ENCODE results near the gene RIBC2.
"Not testable (repeated sequence)": the region's sequence is repeated elsewhere in the genome, so short reads cannot be mapped to it uniquely, and the experiment has no call there.

RIBC2 gene

DNA sequence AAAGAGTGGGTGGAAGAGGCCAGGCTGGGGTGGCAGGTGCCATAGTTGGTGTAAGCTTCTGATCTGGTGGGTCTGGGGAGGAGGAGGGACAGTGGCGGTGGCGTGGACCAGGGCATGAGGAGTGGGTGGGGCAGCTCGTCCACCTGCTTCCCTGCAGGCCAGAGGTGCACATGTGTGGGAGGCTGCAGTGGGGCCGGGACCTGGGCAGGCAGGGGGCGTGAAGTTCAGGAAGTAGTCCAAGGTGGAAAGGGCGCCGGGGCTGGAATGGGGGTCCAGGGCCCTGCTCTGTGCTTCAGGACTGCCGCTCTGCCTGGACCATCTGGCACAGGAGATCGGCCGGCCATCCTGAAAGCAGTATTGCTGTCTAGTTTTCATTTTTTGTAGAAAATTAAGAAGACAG, 15.9 kb downstream of the RIBC2 start:
- Histone ChIP-seq H3K4me1 (ENCODE audit: insufficient read depth, low read length) (no peaks in the 10 kb centered on the region), H3K9ac (ENCODE audit: low read depth, low read length) (no peak overlapping the region), H3K9me3 (ENCODE audit: control insufficient read depth, insufficient read depth, low read length) (no peaks in the 10 kb centered on the region), H3K36me3 (ENCODE audit: insufficient read depth, low read length) (no peaks in the 10 kb centered on the region)

DNA sequence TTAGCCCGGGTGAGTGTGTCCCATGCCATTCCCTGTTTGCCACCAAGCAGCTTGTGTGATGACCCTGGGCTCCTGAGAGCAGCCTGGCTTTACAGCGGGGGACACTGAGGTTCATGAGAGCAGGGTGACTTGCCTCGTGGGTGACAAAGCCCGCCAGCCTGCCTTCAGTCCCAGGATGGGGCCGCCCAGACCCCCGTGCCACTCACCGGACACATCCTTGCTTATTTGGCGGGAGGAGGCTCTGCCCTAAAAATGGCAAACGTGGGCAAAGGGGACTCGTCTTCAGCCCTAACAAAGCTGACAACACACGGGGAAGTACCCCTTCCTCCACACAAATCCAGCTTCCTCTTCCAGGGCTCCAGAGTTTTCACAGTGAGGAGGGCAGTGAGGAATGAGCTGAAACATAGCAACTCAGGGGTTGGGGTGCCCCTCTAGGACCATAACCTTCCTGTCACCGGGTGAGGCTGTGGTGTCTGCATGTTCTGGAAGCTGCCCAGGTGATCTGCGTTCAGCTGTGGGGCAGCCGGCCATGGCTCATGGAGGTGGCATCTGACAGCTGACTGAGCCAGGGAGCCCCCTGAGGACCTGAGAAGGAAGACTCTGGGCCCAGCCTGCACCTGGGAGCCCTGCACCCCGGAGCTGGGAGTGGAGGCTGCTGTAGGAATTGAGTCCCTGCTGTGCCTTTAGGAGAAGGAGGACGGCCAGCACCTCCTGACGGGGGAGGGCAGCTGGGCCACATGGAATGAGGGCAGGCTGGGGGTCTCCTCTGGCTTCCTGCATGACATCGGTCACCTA, 16.7 kb downstream of the RIBC2 start:
- no peaks in the 10 kb centered on the region for H3K36me3 ChIP-seq (ENCODE audit: insufficient read depth, low read length)
- no peak overlapping the region for H3K9ac ChIP-seq (ENCODE audit: low read depth, low read length)
- no peaks in the 10 kb centered on the region for H3K9me3 ChIP-seq (ENCODE audit: control insufficient read depth, insufficient read depth, low read length)
- H3K4me1 ChIP-seq (ENCODE audit: insufficient read depth, low read length) = no peaks in the 10 kb centered on the region

DNA sequence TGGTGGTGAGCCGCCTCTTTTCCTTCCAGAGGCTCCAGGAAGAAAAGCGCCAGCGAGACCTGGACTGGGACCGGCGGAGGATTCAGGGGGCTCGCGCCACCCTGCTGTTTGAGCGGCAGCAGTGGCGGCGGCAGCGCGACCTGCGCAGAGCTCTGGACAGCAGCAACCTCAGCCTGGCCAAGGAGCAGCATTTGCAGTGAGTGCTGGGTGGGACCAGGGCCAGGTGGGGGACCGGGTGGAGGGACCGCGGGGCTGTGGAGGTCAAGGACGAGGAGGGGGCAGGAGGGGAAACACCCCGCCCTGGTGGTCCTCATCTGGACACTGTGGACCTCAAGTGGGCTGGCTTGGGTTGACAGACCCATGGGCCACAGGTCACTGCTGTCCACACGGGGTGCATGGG, 17.4 kb downstream of the RIBC2 start:
- Histone ChIP-seq H3K9me3 (ENCODE audit: control insufficient read depth, insufficient read depth, low read length) (no peaks in the 10 kb centered on the region), H3K9ac (ENCODE audit: low read depth, low read length) (no peak overlapping the region), H3K4me1 (ENCODE audit: insufficient read depth, low read length) (0 out of 2 replicates have a peak, but pooled peaks cover 3% of the 10 kb centered on the region), H3K36me3 (ENCODE audit: insufficient read depth, low read length) (no peaks in the 10 kb centered on the region)

DNA sequence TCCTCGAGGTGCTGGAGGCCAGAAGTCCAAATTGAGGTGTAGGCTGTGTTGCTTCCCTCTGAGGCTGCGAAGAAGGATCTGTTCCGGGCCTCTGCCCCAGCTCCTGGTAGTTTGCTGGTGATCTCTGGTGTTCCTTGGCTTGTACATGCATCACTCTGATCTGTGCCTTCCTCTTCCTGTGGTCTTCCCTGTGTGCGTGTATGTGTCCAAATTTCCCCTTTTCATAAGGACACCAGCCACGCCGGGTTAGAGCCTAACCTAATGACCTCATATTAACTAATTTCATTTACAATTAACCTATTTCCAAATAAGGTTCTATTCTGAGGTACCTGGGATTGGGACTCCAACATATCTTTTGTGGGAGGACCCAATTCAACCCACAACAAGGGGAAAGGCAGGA, 21.5 kb downstream of the RIBC2 start:
- no peaks in the 10 kb centered on the region for H3K9me3 ChIP-seq (ENCODE audit: control insufficient read depth, insufficient read depth, low read length)
- H3K36me3 ChIP-seq (ENCODE audit: insufficient read depth, low read length) = no peaks in the 10 kb centered on the region
- H3K9ac ChIP-seq (ENCODE audit: low read depth, low read length) = no peak overlapping the region
- 0 out of 2 replicates have a peak, but pooled peaks cover 3% of the 10 kb centered on the region for H3K4me1 ChIP-seq (ENCODE audit: insufficient read depth, low read length)

DNA sequence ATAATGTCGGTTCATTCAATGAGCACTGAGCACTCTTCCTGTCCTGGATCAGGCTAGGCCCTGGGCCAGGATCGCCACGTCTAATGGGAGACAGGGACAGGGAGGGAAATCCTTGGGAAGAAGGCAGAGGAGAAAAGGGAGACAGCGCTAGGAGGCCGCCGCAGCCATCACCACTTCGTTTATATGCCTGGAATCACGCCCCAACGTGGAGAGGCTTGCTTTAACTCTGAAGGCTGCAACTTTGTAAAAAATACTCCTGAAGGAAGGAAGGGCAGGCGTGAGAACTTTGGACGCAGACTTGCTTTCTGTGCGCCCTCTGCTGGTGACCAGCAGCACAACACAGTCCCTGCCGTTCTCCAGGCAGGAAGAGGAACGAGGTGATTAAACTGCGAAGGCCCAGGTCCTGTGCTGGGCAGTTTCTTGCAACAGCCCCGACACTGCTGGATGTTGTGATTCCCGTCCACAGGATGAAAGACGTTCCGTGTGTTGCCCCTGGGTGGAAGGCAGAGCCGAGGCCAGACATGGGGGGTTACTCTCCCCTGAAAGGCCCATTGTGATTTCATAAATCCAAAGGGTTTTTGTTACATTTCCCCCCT, 22.1 kb downstream of the RIBC2 start:
- H3K4me1 ChIP-seq (ENCODE audit: insufficient read depth, low read length) = 0 out of 2 replicates have a peak, but pooled peaks cover 3% of the 10 kb centered on the region
- no peaks in the 10 kb centered on the region for H3K36me3 ChIP-seq (ENCODE audit: insufficient read depth, low read length)
- no peaks in the 10 kb centered on the region for H3K9me3 ChIP-seq (ENCODE audit: control insufficient read depth, insufficient read depth, low read length)
- no peak overlapping the region for H3K9ac ChIP-seq (ENCODE audit: low read depth, low read length)

DNA sequence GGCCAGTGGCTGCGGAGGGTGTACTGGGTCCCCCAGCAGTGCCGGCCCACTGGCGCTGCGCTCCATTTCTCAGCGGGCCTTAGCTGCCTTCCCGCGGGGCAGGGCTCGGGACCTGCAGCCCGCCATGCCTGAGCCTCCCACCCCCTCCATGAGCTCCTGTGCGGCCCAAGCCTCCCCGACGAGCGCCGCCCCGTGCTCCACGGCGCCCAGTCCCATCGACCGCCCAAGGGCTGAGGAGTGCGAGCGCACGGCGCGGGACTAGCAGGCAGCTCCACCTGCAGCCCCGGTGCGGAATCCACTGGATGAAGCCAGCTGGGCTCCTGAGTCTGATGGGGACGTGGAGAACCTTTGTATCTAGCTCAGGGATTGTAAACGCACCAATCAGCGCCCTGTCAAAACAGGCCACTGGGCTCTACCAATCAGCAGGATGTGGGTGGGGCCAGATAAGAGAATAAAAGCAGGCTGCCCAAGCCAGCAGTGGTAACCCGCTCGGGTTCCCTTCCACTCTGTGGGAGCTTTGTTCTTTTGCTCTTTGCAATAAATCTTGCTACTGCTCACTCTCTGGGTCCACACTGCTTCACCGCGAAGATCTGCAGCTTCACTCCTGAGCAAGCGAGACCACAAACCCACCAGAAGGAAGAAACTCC, 23.5 kb downstream of the RIBC2 start:
- H3K9ac ChIP-seq (ENCODE audit: low read depth, low read length); H3K4me1 ChIP-seq (ENCODE audit: insufficient read depth, low read length); H3K36me3 ChIP-seq (ENCODE audit: insufficient read depth, low read length); H3K9me3 ChIP-seq (ENCODE audit: control insufficient read depth, insufficient read depth, low read length): not testable (repeated sequence)

DNA sequence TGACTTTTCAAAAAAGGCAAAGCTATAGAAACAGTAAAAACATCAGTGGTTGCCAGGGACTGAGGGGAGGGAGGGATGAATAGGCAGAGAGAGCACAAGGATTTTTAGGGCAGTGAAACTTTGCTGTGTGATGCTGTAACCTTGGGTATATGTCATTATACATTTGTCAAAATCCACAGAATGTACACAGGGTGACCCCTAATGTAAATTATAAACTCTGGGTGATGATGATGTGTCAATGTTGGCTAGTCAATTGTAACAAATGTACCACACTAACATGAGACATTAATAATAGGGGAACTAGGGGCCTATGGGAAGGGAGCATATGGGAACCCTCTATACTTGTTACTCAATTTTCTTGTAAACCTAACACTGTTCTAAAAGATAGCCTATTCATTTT, 24.8 kb downstream of the RIBC2 start:
- Histone ChIP-seq H3K4me1 (ENCODE audit: insufficient read depth, low read length) (0 out of 2 replicates have a peak, but pooled peaks cover 3% of the 10 kb centered on the region), H3K9ac (ENCODE audit: low read depth, low read length) (no peak overlapping the region), H3K36me3 (ENCODE audit: insufficient read depth, low read length) (no peaks in the 10 kb centered on the region), H3K9me3 (ENCODE audit: control insufficient read depth, insufficient read depth, low read length) (no peaks in the 10 kb centered on the region)

DNA sequence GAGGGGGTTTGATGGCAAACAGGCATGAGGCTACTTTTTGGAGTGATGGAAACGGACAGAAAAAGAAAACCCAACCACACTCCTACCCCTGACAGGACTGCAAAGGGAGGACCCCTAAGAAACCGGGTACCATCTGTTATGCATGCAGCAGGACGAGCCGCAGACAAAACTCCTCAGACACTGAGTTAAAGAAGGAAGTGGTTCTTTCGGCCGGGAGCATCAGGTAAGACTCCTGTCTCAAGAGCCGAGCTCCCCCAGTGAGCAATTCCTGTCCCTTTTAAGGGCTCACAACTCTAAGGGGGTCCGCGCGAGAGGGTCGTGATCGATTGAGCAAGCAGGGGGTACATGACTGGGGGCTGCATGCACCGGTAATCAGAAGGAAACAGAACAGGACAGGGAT, 27.2 kb downstream of the RIBC2 start:
- H3K9me3 ChIP-seq (ENCODE audit: control insufficient read depth, insufficient read depth, low read length); H3K9ac ChIP-seq (ENCODE audit: low read depth, low read length); H3K4me1 ChIP-seq (ENCODE audit: insufficient read depth, low read length); H3K36me3 ChIP-seq (ENCODE audit: insufficient read depth, low read length): not testable (repeated sequence)

DNA sequence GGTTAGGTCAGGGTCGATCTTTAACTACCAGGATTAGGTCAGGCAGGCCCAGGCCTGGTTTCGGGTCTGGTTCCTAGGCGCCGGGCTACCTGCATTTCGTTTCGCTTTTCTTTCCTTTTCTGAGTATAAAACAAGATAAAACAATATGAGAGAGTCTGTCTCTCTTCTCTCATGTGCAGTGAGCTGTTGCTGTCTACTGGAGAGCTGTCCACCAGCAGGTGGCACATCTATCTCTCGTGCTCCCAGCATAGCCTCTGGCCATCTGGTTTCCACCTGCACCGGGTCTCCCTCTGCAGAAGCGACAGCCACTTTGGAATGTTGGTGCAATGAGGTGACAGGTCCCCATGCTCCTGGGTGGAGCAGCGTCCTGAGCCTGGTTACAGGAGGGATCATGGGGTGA, 27.6 kb downstream of the RIBC2 start:
- Histone ChIP-seq H3K36me3 (ENCODE audit: insufficient read depth, low read length) (no peaks in the 10 kb centered on the region), H3K9me3 (ENCODE audit: control insufficient read depth, insufficient read depth, low read length) (no peaks in the 10 kb centered on the region), H3K4me1 (ENCODE audit: insufficient read depth, low read length) (no peaks in the 10 kb centered on the region; the same call in 1 of the 2 replicates), H3K9ac (ENCODE audit: low read depth, low read length) (no peak overlapping the region)

DNA sequence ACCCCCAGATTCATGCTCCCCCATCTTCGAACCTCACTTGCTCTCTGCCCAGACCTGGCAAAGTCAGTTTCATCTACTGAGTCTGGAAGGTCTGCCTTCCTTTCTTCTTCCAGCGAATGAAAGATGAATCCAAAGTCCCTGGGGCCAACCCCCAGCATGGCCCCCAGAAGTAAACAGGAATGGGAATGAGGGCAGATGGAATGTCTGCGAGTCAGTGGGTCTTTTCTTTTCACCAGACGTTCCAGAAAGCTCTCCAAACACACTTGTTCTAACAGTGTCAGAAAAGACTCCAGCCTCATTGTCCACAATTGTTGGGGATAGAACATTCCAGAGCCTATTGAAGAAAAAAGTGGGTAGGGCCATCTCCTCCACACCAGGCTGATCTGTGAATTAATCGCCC, 28.6 kb downstream of the RIBC2 start:
- H3K4me1 ChIP-seq (ENCODE audit: insufficient read depth, low read length) = no peaks in the 10 kb centered on the region; the same call in 1 of the 2 replicates
- H3K9me3 ChIP-seq (ENCODE audit: control insufficient read depth, insufficient read depth, low read length) = no peaks in the 10 kb centered on the region
- no peak overlapping the region for H3K9ac ChIP-seq (ENCODE audit: low read depth, low read length)
- no peaks in the 10 kb centered on the region for H3K36me3 ChIP-seq (ENCODE audit: insufficient read depth, low read length)

DNA sequence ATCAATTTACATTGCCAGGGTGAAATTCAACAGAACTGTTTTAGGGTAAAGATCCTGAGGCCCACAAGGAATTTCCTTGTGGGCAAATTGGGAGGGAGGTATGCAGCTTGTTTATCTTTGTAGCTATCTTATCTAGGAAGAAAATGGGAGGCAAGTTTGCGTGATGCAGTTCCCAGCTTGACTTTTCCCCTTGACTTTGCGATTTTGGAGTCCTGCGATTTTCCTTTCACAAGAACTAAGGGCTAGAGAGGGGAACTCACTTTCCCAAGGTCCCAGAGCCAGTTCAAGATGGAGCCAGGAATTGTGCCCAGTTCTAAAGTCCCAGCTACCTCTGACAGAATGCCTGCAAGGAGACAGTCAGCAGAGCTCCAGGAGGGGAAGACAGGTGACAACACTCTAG, 30.7 kb downstream of the RIBC2 start:
- no peaks in the 10 kb centered on the region for H3K36me3 ChIP-seq (ENCODE audit: insufficient read depth, low read length)
- H3K9ac ChIP-seq (ENCODE audit: low read depth, low read length) = no peak overlapping the region
- no peaks in the 10 kb centered on the region for H3K9me3 ChIP-seq (ENCODE audit: control insufficient read depth, insufficient read depth, low read length)
- H3K4me1 ChIP-seq (ENCODE audit: insufficient read depth, low read length) = no peaks in the 10 kb centered on the region; the same call in 1 of the 2 replicates

DNA sequence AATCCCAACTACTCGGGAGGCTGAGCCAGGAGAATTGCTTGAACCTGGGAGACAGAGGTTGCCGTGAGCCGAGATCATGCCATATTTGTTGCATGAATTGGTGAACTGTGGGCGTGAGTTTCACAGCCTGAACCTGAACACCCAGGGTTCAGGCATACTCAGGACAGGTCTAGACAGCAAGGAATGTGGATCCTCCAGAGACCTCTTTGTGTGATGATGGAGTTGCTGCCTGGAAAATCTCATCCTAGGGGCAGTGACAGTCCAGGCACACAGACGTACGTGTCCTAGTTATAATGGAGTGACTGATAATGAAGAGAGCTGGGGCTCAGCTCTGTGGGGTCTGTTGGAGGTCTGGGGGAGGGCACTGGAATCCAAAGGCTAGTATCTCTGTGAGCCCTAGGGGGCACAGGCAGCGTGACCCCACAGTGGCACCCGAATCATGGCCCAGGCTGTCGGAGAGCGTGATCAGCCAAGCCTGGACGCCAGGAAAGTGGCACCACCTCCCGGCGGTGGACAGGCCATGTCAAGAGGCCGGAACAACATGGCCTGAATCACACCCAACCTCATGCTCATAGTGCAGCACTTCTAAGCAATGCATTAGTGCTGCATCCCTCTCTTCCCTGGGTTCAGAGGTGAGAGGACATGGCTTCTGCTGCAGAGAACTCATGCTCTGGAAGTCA, 31.7 kb downstream of the RIBC2 start:
- Histone ChIP-seq H3K4me1 (ENCODE audit: insufficient read depth, low read length) (no peaks in the 10 kb centered on the region; the same call in 1 of the 2 replicates), H3K9me3 (ENCODE audit: control insufficient read depth, insufficient read depth, low read length) (no peaks in the 10 kb centered on the region), H3K9ac (ENCODE audit: low read depth, low read length) (no peak overlapping the region), H3K36me3 (ENCODE audit: insufficient read depth, low read length) (no peaks in the 10 kb centered on the region)

DNA sequence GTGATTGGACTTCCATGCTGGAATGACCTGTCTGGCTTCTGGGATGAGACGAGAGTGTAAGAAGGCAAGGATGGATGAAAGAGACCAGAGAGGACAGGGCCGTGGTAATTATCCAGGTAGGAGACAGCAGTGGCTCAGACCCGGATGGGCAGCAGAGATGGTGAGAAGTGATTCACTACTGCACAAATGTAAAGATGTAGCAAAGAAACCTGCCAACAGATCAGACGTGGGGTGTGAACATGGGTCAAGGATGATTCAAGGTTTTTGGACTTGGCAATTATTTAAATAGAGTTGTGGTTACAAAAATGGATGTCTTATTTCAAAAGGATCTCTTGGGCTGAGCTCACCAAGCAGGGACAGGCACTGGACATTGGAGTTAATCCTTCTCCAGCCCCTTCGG, 32.7 kb downstream of the RIBC2 start:
- H3K9ac ChIP-seq (ENCODE audit: low read depth, low read length) = no peak overlapping the region
- no peaks in the 10 kb centered on the region for H3K9me3 ChIP-seq (ENCODE audit: control insufficient read depth, insufficient read depth, low read length)
- H3K4me1 ChIP-seq (ENCODE audit: insufficient read depth, low read length) = no peaks in the 10 kb centered on the region; the same call in 1 of the 2 replicates
- H3K36me3 ChIP-seq (ENCODE audit: insufficient read depth, low read length) = no peaks in the 10 kb centered on the region

DNA sequence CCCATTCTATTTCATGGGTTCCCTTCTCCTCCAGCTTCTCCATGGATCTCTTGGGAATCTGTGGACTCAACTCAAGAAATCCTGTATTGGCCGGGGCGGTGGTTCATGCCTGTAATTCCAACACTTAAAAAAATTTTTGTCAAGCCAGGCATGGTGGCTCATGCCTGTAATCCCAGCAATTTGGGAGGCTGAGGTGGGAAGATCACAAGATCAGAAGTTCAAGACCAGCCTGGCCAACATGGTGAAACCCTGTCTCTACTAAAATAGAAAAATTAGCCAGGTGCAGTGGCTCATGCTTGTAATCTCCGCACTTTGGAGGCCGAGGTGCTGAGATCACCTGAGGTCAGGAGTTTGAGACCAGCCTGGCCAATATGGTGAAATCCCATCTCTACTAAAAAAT, 34.1 kb downstream of the RIBC2 start:
- H3K36me3 ChIP-seq (ENCODE audit: insufficient read depth, low read length); H3K9ac ChIP-seq (ENCODE audit: low read depth, low read length); H3K9me3 ChIP-seq (ENCODE audit: control insufficient read depth, insufficient read depth, low read length); H3K4me1 ChIP-seq (ENCODE audit: insufficient read depth, low read length): not testable (repeated sequence)

Data from ES-I3 (cell line).